Activated CD4-positive, alpha-beta T cell treated with anti-CD3 and anti-CD28 coated beads, Interleukin-10, Interleukin-2, amounts not matched to agents 100 ng/mL and 50 ng/mL, durations not matched to agents 16 hours and 8 hours (primary cell): ENCODE data around the gene NDUFS7.

Source experiments
- DNase-seq: peaks from one replicate; pipeline ENCODE4 v3.0.0-alpha.2; 2020

Gene NDUFS7

DNA sequence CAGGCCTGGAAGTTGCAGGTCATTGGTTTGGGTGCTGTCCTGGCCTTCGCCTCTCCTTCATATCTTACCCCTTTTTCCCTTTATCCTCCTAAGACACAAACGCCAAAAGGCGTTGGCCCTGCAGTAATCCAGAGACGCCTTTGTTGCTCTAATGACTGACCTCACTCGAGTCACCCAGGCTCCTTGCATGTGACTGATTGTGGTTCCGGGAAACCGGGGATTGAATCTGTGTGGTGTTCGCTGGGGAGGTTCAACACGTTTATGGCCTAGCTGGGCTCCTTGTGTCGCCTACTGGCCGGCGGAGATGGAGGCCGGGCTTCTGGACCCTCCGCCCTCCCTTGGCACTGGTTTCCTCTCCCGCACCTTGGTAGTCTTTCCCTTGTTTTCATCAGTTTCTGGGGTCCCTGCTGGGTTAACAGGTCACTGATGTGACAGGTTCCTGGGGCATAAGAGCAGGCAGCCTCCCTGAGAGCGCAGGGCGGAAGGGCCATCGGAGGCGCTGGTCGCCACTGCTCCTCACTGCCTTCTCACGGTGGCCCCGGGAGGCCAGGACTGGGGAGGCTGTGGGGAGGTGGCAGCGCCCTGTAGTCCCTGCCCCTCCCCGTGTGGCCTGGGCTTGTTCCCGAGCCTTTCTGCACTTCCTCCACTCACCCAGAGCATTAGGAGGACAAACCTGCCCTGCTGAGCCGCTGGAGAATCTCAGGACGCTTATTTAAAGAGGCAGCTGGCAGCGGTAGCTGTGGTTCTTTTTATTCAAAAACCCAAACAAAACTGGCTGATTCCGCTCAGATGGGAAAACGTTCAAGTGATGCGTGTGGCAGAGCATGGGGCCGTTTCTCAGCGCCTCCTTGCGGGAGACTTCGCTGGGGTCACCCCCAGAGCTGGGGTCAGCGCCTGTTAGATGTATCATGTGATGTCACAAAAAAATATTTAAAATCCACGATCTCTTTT is 18.1 kb upstream of the NDUFS7 start:
- DNase-seq, result no peak

DNA sequence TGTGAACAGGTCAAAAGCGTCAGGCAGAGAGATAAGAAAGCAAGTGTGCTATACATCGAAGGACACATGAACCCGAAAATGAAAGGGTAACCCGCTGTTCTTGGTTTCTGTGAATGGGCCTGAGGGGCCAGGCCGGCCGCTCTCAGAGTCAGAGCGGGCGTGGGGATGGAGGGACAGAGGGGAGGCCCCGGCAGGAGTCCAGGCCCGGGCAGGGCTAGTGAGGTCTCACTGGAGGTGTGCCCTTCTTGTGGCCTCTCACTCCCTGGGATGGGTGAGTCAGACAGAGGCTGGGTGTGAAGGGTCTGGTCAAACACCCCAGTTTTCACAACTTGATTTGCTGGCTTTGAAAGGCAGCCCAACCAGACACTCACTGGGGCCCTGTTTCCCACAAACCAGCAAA is 17.4 kb upstream of the NDUFS7 start:
- no peak for DNase-seq

DNA sequence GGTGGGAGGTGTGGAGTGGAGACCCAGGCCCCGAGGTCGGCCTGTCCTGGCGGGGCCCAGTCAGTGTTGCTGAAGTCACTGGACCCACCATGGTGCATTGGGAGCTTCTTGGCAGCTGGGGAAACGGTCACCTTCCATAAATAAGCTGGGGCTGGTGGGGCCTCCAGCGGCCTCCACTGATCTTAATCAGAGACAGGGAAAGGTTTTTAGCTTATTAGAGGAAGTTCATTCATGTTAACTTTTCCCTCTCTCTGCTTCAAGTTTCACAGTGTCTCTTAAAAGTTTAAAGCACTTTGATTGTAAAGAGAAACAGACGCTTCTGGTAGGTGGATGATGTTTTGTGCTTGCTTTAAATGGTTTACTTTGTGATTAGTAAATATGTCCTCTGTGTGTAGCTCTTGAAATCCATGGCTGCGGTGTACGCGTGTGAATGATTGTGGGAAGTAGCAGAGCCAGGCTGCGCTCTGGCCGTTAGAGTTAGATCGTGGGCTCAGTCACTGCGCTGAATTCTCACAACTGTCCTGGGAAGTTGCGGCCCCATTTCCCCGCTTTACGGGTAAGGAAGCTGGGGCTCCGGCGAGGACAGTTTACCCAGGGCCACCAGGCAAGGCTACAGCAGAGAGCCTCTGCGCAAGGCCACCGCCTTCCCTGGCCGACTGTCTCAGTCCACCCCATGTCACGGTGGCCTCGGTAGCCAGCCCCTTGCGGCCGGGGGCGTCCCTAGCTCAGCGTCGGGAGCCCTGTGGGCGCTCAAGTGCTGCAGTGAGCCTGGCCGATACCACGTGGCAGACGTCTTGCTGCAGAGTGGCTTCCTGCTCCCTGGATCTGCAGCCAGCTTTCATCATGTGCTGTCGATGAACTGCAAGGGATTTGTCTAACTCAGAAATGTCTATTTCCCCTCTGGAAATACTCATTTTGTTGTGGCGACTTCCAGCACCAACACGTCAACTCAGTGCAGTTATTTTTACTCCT is 16.5 kb upstream of the NDUFS7 start:
- DNase-seq, result no peak

DNA sequence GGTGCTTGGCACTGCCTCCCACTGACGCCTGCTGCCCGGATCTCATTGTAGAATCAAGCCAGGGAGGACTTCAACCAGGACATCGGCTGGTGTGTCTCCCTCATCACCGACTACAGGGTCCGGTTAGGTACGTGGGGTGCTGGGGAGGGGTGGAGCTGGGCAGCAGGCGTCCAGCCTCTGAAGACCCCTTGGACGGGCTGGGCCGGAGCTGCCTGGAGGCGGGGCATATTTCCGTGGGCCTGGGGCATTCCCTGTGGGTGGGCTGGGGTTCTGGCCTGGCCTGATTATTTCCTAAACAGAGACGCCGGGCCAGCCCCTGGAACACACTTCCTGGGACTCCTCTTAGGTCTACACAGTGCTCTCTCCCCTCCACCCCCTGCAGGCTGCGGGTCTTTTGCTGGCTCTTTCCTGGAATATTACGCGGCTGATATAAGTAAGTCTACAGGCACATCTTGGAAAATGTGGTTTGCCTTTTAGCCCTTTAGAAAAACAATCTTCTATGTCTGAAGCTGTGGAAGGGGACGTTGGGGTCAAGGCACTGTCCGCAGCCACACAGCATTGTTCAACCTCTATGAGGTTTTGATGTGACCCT is 14.4 kb upstream of the NDUFS7 start:
- no peak for DNase-seq

DNA sequence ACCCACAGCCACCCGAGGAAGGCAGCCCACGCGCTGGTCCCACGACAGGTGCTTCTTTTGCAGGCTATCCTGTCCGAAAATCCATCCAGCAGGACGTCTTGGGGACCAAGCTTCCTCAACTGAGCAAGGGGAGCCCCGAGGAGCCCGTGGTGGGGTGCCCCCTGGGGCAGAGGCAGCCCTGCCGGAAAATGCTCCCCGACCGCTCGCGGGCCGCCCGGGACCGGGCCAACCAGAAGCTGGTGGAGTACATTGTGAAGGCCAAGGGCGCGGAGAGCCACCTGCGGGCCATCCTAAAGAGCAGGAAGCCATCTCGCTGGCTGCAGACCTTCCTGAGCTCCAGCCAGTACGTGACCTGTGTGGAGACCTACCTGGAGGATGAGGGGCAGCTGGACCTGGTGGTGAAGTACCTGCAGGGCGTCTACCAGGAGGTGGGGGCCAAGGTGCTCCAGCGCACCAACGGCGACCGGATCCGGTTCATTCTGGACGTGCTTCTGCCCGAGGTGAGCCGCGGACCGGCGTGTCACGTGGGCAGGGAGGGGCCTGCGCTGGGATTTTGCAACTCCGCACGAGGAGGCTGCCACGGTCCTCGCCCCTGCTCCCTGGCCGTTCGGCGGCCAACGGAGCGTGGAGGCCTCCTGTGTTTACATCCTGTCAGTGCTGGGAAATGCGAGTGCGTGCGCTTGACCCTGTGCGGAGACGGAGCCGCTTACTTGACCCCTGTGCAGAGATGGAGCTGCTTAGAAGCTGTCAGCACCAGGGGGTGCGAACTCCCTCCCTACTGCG is 12.9 kb upstream of the NDUFS7 start:
- DNase-seq, result no peak

DNA sequence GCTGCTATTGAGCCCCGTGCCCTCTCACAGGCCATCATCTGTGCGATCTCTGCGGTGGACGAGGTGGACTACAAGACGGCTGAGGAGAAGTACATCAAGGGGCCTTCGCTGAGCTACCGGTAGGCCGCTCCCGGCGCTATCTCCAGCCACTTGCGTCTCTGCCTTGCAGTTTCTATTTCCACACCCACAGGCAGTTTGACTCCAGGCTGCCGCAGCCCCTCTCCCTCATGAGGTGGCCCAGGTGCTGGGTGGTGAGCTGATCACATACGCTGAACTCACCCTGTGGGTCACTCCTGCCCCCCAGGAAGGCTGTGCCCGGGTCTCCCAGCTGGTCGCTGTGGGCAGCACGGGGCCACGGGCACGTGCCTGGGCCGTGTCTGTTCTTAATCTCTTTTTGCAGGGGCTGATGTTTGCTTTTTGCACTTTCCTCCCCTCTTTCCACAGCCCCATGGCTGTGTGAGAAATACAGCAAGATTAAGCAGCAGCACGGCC is 10.6 kb upstream of the NDUFS7 start:
- no peak for DNase-seq

DNA sequence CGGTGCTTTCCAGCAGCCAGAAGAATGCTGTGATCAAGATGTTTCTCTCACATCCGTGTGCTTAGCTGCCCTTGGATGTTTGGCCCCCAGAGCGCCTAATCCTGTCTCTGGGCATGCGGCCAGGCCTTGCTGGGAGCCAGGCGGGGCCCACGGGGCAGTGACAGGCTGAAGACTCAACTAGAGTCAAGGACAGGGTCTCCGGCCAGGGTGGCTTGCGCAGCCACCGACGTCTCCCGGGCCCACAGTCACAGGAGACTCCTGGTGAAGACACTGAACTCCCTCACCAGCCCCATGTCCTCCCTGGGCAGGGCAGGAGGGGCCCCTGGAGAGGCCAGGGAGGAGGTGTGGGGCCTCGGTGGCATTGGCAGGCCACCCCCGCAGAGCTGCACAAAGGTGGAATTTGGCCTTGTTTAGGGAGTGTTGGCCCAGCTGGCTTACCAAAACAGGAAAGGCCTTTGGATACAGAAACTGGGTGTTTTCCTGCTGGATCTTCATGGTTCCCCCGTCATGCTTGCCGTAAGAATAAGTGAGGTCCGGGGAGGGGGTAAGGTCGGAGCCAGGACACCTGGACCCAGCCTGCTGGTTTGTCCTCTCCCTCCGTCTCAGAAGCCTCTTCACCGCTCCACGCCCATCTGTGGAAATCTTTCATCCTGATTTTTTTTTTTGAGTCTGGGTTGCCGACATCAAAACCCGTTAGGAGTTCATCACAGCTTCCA is 10.0 kb upstream of the NDUFS7 start:
- DNase-seq, result no peak

DNA sequence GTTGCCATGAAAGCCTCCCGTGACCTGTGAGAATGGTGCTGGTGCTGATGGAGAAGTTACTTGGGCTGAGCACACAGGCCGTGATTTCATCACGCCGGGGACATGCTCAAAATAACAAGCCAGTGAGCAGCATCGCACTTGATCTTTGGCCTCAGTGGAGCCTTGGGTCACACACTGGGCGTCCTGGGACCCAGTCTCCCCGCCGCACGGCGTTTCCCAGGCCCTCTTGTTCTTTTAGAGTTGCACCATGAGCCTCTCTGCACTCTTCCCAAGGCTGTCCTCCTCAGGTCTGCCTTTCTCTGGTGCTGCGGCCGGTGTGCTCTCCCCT is 9.5 kb upstream of the NDUFS7 start:
- no peak for DNase-seq

DNA sequence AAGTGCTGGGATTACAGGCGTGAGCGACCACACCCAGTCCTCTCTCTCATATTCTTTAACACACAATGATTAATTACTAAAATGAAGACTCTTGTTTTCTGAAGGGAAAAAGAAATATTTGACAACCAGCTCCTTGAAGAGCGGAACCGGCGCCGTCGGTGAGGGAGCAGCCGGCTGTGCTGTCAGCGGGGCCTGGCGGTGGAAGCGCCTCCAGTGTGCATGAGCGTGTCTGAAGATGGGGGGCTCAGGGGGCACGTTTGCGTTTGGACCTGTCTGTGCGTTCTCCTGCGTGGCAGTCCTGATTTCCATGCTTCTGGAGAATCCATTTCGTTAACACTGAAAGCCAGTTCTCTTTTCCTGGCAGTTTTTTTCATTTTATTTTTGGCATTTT is 7.3 kb upstream of the NDUFS7 start:
- no peak for DNase-seq

DNA sequence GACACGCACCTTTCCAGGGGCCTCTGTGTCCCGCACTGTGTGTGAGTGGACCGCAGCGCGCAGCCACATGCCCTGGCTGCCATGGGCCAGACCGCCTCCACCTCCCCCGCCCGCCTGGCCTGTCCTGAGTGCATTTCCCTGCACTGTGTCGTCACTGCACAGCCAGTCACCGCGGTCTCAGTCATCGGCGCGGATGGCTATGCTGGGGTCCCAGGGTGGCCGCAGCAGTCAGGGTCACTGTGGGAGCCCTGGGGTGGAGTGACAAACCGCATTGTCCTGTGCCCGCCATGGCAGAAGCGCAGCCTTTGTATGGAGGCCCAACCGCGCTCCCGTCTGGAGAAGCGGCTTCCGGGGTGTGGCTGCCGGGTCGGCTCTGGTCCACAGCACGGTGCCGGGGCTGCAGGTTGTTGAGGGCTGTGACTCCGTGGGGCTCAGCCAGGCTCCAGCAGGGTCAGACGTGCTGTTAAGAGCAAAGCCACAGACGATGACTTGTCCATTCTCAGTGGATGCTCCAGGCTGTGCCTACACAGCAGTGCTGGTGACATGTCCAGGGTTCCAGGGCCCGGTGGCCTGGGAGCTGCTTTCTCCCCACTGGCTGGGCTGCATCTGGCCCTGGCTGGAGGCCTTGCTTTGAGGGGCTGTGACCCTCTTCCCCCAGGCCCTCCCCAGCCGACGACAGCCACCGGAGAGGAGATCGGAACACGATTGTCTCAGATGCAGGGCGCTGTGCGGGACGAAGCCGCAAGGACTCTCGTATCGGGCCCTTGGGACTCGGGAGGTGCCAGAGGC is 6.3 kb upstream of the NDUFS7 start:
- DNase-seq, result no peak

DNA sequence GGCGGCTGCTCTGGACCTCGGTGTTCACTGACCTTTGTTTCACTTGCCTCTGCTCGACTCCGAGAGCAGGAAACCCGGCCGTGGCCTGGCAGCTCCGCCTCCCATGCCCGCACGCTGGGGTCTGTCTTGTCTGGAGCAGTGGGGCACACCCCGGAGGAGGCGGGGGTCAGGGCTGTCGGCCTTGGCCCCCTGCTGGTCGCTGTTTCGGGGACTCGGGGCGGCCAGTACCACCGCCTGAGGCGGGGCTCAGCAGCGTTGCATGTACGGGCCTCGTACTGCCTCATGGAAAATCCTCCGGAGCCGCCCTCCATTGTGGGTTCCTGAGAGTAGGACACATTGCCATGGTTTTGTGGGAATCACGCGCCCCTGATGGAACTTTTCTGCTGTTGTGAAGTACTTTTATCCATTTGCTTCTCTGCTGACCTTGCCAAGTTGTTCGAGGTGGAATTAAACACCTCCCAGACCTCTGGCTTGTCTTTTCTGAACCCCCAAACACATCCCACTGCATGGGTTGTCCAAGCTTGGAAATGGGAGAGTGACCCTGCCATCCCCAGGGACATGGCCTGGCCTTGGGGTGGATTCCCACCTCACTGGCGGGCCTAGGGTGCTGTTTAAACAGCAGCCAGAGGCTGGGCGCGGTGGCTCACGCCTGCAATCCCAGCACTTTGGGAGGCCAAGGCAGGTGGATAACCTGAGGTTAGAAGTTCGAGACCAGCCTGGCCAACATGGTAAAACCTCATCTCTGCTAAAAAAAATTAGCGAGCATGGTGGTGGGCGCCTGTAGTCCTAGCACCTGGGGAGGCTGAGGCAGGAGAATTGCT is 5.5 kb upstream of the NDUFS7 start:
- no peak for DNase-seq

DNA sequence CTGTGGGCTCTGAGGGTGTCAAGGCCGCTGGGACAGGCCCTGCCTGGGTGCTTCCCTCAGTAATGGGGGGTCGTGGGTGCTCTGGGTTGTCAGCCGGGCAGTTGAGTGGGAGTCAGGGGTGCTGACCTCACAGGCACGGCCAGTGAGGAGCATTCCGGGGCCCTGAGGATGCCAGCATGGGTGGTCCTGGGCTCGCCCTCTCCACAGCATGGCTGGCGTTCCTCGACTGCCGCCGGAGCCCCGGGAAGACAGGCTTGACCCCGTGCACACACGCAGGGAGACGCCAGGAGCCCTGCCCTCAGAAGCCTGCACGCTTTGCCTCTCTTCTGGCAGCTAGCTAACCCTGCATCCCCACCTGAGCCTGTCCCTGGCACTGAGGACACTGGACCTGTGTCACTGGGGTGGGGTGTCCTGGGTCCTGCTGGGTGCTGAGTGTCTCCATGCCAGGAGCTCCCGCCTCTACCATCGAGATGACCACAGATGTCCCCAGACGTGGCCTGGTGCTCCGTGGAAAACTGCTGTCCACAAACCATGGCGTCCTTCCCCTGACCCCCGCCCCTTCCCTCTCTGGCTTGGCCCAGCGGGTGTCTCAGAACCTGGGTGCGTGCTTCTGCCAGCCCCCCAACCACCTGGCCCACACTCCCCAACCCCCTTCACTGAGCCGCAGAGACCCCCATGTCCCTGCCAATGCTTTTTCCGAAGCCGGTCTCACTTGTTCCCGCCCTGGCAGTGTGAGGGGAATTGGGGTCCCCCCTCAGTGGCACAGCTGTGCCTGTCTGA is 4.4 kb upstream of the NDUFS7 start:
- DNase-seq, result no peak

DNA sequence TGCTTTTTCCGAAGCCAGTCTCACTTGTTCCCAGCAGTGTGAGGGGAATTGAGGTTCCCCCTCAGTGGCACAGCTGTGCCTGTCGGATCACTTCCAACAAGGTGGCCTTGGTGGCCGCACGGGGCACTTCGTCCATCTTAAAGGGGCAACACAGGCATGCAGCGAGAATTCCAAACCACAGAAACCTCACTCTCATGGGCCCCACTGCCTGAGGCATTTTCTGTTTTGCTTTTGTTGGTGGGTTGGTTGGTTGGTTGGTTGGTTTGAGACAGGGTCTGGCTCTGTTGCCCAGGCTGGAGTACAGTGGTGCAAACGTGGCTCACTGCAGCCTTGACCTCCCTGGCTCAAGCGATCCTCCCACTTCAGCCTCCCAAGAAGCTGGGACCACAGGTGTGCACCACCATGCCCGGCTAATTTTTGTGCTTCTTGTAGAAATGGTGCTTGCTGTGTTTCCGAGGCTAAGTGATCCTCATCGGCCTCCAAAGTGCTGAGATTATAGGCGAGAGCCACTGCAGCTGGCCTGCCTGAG is 3.7 kb upstream of the NDUFS7 start:
- DNase-seq, result no peak

DNA sequence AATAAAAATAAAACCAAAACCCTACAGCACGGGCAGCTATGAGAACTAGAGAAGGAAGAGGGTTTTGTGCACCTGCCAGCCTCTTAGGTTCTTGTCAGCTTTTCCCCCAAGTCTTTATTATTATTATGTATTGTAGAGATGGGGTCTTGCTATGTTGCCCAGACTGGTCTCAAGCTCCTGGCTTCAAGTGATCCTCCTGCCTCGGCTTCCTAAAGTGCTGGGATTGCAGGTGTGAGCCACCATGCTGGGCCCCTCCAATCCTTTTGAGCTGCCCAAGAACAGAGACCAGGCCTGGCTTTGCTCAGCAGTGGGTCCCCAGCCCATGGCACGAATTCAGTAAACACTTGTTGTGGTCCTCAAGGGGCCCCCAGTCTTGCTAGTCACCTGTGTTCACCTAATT is 1.5 kb upstream of the NDUFS7 start:
- no peak for DNase-seq

DNA sequence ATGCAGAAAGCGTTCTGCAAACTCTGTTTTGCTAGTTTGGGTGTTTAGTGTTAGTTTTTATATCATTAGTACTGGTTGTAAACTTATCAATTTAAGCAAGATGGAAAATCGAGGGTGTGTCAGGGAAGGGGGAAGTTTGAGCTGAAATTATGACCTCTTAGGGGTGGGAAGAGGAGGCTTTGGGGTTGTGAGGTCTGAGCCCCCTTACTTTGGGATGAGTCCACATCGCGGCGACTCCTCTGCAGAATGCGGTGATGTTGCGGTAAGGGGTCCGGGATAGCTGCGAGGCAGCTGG is 743 bp upstream of the NDUFS7 start:
- DNase-seq, result no peak

DNA sequence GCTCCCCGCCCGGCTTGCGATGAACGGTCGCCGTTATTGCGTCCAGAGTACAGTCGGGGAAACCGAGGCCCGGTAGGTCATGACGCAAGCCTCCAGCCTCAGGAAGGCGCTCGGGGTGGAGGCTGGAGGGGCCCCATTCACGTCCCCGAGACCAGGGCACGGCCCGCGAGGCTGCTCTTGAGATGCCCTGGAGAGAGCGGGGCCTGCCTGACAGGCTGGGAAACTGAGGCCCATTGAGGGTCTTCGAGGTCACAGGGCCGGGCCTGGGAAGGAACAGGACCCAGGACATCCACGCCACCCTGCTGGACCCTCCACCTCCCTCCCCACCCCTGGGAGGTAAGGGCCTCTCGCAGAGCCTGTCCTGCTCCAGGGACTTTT is 367 bp downstream of the NDUFS7 start:
- no peak for DNase-seq

DNA sequence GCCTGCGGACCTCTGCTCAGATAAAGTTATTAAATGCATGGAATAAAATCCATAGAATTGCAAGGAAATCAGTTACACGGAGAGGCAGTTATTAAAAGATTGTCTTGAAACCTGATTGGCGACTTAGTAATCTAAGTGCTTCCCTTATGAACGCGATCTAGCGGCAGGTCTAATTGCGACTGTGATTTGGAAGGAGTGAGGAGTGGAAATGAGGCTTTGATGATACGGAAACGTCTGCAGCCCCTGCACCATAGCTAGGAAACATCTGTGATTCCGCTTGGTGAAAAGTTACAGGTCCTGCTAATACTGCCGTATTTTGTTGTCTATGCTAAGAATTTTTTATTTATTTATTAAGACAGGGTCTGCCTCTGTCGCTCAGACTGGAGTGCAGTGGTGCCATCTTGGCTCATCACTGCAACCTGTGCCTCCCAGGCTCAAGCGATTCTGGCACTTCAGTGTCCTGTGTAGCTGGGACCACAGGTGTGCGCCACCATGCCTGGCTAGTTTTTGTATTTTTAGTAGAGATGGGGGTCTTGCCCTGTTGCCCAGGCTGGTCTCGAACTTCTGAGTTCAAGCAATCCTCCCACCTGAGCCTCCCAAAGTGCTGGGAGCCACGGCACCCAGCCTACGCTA is 887 bp downstream of the NDUFS7 start:
- DNase-seq, result peak; percentile 26

DNA sequence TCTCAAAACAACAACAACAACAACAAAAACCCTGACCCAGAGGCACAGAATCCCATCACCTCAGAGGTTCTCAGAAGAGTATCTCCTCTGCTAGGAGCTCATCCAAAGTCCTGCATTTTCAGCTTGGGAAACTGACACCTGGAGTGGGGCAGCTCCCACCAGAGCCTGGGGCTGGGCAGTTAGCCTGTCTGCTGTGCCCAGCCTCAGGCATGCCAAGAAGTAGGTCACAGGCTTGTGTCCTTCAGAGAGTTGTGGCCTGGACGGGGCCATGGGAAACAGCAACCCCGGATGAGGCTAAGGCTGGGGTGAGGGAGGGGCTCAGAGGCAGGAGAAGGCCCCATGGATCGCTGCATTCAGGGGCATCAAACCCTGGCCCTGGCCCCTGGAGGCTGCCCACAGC is 2.1 kb downstream of the NDUFS7 start:
- no peak for DNase-seq
